ENCODE data around the gene RIN3.

The RIN3 gene

GRCh38 chr14:92511453-92512238 lies 1.9 kb upstream of the RIN3 start:
- no peak for DNase-seq

- DNase-seq, result no peak
Observed at GRCh38 chr14:92512807-92513203, 776 bp upstream of the RIN3 start.

GRCh38 chr14:92513966-92514843 lies 624 bp downstream of the RIN3 start:
- DNase-seq, result peak; percentile 75

- DNase-seq, result no peak
Observed at GRCh38 chr14:92514844-92515514, 1.4 kb downstream of the RIN3 start.

GRCh38 chr14:92515546-92516343 lies 2.2 kb downstream of the RIN3 start:
- no peak for DNase-seq

- no peak for DNase-seq
Observed at GRCh38 chr14:92516344-92516965, 2.9 kb downstream of the RIN3 start.

- no peak for DNase-seq
Observed at GRCh38 chr14:92516966-92517506, 3.5 kb downstream of the RIN3 start.

GRCh38 chr14:92517761-92518160 lies 4.2 kb downstream of the RIN3 start:
- DNase-seq, result no peak

- no peak for DNase-seq
Observed at GRCh38 chr14:92519246-92520101, 5.9 kb downstream of the RIN3 start.

- no peak for DNase-seq
Observed at GRCh38 chr14:92520102-92521057, 6.8 kb downstream of the RIN3 start.

- no peak for DNase-seq
Observed at GRCh38 chr14:92521058-92521415, 7.5 kb downstream of the RIN3 start.

- no peak for DNase-seq
Observed at GRCh38 chr14:92523752-92524151, 10.2 kb downstream of the RIN3 start.

- no peak for DNase-seq
Observed at GRCh38 chr14:92524602-92525185, 11.1 kb downstream of the RIN3 start.

- DNase-seq, result no peak
Observed at GRCh38 chr14:92525322-92526095, 11.9 kb downstream of the RIN3 start.

- no peak for DNase-seq
Observed at GRCh38 chr14:92527721-92528120, 14.1 kb downstream of the RIN3 start.

GRCh38 chr14:92528486-92529100 lies 15.0 kb downstream of the RIN3 start:
- DNase-seq, result no peak

GRCh38 chr14:92529903-92530302 lies 16.3 kb downstream of the RIN3 start:
- DNase-seq, result no peak

All from activated CD8-positive, alpha-beta memory T cell treated with anti-CD3 and anti-CD28 coated beads, Interleukin-2, amount 50 U/mL, for 48 hours (primary cell).